ENCODE measurements around the gene ZMYM4.
A peak's percentile ranks its signal among the peaks of the same experiment; 100 is the strongest.

The ZMYM4 gene

DNA sequence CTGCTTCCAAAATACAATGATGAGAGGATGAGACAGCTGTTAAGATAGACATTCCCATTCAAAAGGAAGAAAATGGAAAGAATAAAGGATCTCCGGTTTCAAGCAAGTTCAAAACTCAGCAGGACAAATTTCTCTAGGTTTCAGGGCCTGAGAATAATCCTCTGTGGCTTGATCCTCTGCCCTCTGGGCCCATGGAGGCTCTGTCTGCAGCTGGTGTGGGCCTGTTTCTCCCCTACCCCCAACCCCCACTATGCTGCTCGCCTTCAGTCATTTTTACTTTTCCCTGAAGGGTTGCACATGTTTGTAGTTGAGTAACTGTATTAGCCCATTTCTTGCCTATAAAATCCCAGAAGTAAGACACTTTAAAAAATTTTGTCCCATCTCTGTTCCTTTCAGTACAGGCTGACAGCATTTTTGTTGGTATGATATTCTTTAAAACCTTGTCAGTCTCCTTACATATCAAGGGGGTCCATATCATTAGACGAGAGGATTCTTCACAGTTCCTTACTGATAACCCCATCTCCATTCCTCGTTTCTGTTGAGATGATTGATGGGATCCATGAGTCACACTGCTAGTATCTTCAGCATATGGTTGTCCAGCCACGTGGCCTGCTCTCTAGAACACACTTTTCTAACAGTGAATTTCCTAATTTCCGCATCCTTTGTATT is 10.5 kb downstream of the ZMYM4 start:
- no peak for DNase-seq

DNA sequence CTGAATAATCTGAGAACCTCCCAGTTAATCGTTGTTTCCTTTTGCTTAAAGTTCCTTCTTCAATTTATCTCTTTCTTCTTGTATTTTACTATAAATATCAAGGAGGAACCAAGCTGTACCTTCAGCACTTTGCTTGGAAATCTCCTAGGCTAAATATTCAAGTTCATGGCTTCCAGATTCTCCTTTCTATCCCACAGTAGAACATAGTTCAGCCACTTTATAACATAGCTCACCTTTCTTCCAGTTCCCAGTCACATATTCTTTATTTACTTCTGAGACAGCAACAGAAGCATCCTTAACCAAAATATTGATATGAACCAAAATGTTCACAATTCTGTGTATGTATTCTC is 11.0 kb downstream of the ZMYM4 start:
- no peak for DNase-seq

DNA sequence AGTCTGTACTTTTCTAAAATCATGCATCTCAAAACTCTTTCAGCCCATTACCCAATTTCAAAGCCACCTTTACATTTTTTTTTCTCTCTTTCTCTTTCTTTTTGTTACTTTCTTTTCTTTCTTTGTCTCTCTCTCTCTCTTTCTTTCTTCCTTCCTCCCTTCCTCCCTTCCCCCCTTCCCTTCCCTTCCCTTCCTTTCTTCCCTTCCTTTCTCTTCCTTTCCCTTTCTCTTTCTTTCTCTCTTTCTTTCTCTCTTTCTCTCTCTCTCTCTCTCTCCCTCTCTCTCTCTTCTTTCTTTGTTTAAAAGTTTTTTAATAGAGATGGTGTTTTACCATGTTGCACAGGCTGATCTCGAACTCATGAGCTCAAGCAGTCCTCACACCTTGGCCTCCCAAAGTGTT is 11.5 kb downstream of the ZMYM4 start:
- no peak for DNase-seq

DNA sequence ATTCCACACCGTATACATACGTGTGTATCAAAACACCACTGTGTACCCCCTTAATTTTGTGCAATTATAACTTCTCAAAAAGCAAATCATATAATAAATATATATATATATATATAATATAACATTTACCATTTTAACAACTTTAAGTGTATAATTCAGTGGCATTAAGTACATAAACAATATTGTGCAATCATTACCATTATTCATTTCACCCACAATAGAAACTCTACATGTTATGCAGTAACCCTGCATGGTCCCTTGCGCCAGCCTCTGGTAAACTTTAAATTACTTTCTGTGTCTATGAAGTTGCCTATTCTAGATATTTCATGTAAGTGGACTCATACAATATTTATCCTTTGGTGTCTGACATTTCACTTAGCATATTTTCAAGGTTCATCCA is 13.1 kb downstream of the ZMYM4 start:
- DNase-seq: no peak

DNA sequence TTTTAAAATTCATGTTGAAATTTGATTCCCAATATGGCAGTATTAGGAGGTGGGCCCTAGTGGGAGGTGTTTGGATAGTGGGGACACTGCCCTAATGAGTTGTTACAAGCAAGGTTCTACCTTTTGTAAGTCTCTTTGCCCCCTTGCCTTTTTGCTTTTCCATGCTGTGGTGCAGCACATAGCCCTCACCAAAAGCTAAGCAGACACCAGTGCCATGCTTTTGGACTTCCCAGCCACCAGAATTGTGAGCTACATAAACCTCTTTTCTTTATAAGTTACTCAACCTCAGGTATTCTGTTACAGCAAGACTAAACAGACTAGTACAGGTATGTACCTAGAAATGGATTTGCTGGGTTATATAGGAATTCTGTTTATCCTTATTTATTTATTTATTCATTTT is 13.7 kb downstream of the ZMYM4 start:
- no peak for DNase-seq

DNA sequence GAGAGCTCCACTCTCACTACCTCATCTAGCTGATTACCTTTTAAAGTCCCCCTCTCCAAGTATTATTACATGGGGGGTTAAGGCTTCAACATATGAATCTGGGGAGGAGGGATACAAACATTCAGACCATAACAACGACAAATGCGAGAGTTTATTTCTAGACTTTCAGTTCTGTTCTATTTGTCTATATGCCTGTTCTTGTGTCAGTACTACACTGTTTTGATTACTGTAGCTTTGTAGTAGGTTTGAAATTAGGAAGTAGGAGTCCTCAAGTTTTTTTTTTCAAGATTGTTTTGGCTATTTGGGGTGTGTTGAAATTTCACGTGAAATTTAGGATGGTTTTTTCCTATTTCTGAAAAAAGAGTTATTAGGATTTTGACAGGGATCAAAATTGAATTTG is 16.3 kb downstream of the ZMYM4 start:
- DNase-seq: no peak

DNA sequence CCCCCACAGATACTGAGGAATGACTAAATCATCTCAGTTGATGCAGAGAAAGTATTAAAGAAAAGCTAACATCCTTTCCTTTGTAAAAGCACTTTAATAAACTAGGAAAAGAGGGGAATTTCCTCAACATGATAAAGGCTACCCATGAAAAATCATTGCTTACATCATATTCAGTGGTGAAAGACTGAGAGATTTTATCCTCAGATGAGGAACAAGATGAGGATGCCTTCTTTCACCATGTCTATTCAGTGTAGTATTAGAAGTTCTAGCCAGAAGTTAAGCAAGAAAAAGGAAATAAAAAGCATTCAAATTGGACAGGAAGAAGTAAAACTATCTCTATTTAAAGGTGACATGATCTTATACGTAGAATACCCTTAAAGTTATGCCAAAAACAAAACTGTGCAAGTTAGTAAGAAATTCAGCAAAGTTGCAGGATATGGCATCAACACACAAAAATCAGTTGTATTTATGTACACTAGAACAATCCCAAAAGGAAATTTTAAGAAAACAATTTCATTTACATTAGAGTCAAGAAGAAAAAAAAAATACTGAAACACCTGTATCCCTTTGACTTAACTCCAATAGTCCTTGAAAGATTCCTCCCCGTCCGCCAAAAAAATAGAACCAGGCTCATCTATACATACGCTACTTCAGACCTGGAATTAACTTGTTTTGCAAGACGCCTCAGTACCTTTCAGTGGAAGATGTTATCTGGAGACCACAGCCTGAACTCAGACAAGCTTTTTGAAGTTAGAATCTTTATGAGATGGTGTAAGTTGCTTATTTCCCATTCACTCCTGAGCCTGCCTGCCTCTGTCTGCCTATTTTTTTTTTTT is 17.5 kb downstream of the ZMYM4 start:
- DNase-seq: peak in 4 of 6 experiments; percentile 5 to 51 (median 40)

DNA sequence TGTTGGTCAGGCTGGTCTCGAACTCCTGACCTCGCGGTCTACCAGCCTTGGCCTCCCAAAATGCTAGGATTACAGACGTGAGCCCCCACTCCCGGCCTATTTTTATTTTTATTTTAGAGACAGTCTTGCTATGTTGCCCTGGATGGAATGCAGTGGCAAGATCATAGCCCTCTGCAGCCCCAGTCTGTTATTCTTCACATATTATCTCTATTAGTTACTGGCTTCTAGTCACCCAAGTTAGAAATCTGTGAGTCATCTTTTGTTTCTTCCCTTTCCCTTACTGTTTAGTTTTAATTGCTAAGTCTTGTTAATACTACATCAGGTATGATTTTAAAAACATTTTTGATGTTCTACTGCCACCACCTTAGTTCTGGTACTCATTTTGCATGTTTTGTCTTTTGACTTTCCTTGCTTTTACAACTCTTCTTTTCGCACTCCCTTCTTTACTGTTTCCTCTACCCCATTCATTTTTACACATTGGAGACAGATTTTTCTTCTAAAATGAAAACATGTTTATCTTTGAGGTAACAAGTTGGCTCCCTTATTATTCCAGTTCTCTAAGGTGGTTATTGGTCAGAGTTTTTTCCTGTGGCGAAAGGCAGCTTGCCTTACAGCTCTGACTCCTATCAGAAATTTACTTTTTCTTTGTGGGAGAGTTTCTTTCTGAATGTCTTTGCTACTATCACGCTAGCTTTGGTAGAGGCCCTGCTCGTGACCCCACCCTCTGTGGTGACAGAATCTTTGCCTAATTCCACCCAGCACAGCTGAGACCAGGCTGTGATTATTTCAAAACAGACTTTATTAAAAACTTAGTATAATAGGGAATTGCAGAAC is 19.5 kb downstream of the ZMYM4 start:
- no peak for DNase-seq

DNA sequence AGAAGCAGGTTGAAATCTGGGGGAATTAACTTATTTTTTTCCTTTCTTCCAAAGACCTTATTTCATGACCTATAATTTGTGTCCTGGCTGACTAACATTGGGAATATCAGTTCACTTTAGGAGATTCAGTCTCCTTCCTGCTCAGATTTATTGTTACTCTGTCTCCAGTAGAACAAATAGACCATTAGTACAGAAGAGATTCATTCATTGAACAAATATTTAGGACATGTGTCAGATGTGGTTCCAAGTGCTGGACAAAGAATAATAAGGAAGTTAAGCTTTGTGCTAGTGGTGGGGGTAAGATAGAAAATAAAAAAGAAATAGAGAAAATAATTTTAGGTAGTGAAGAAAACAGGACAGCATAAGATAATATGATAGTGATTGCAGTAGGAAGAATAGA is 20.3 kb downstream of the ZMYM4 start:
- DNase-seq: no peak

DNA sequence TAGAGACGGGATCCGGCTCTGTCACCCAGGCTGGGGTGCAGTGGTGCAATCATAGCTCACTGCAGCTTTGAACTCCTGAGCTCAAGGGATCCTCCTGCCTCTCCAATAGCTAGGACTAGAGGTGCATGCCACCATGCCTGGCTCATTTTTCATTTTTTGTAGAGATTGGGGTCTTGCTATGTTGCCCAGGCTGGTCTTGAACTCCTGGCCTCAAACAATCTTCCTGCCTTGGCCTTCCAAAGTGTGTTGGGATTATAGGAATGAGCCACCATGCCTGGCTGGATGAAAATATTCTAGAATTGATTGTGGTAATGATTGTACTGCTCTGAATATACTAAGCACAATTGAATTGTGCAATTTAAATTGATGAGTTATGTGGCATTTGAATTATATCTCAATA is 21.9 kb downstream of the ZMYM4 start:
- no peak for DNase-seq

DNA sequence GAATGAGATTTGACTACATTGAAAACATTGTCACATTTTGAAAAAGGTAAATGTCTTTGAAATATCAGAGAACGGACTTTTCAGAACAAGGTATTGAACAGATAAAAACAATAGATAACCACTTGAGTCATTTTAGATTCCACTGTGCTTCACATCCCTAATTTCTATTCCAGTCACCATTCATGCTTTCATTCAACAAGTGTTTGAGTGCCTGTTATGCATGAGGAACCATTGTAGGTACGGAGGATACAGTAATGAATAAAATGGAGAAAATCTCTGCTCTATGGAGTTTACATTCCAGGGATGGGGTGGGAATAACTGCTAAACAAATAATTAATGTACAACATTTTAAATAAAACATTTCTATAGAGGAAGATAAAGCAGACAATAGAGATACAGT is 26.3 kb downstream of the ZMYM4 start:
- DNase-seq: no peak

DNA sequence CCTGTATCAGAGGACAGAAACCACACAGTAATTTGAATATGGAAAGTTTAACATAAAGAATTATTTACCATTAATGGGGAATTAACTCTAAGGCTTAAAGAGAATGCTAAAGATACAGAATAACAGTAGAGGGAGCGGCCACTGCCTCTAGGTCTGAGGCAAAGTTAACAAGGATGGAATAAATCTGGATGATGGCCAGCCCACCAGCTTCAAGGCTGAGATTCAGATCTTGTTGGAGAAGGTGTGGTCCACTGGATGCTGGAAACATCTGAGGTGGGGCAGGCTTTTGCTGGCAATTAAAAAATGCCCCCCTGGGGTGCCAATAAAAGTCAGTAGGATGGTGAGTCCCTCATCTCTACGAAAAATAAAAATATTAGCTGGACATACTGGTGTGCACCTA is 29.4 kb downstream of the ZMYM4 start:
- DNase-seq: no peak

DNA sequence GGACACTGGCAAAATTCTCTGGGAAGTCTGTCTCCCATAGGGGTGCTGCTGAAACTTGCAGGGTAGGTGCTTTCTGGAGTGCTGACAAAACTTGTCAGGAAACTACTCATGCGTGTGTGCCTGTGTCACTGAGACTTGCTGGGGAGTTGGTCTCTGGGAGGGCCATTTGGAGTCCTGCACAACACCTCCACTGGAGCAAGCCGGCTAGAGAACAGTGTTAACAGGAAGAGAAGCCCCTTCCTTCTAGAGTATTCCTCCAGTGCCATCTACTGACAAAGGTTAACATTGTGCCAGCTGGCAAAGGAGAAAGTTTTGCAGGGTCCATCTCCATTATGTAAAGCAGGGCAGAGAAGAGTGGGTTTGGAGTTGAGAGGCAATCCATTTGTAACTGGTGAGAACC is 30.0 kb downstream of the ZMYM4 start:
- peak in 5 of 6 experiments; percentile 6 to 63 (median 38) for DNase-seq

DNA sequence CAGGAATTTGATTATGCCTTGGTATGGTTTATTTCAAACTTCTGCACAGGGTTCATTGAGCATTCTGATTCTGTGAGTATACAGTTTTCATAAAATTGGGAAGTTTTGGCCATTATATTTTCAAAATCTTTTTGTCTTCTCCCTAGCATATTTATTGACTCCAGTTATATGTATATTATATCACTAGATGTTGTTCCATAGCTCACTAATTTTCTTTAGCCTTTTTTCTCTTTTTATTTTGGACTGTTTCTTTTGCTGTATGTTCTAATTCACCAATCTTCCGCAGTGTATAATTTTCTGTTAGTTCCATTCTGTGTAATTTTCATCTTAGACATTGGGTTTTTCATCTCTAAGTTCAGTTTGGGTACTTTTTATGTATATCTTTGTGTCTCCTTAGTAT is 31.9 kb downstream of the ZMYM4 start:
- DNase-seq: no peak

DNA sequence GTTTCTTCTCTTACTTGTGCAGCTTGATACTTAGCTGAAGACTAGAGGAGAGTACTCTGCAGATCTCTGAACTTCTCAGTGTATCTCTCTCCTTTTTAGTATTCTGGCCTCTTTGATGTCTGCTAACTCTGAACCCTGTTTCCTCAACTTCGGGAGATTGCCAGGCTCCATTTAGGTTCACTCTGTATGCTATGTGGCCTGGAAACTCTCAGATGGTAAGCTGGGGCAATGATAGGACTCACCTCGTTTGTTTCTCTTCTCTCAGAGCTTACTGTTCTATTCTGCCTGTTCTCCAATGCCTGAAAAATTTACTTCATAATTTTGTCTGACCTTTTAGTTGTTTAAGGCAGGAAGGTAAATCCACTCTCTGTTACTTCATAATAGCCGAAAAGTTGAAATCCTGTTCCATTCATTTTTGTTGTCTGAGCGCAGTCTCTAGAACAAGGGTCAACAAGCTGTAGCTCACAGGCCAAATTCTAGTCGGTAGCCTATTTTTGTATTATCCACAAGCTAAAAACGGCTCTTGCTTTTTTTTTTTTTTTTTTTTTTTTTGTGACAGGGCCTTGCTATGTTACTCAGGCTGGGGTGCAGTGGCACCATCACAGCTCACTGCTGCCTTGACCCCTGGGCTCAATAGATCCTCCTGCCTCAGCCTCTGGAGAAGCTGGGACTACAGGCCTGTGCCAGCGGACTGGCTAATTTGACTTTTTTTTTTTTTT is 33.3 kb downstream of the ZMYM4 start:
- no peak for DNase-seq

DNA sequence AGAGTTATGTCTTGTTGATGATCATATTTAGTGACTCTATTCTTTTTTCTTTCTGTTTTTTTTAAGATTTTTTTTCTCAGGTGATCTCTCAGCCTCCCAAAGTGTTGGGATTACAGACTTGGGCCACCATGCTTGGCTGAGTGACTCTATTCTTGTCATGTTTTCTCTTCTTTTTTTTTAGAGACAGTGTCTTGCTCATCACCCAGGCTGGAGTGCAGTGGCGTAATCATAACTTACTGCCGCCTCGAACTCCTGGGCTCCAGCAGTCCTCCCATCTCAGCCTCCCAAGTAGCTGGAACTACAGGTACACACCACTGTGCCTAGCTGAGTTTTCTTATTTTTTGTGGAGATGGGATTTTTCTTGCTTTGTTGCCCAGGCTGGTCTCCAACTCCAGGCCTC is 36.9 kb downstream of the ZMYM4 start:
- no peak for DNase-seq

DNA sequence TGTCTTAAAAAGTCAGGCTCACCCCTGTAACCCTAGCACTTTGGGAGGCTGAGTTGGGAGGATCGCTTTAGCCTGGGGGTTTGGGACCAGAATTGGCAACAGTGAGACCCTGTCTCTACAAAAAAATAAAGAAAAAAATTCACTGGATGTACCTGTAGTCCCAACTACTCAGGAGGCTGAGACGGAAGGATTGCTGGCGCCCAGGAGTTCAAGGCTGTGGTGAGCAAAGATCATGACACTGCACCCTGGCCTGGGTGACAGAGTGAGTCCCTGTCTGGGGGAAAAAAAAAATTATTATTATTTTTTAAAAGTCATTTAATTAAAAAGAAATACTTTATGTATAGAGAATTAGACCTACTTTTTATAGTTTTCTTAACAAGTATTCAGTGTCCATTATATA is 47.1 kb downstream of the ZMYM4 start:
- DNase-seq: no peak

DNA sequence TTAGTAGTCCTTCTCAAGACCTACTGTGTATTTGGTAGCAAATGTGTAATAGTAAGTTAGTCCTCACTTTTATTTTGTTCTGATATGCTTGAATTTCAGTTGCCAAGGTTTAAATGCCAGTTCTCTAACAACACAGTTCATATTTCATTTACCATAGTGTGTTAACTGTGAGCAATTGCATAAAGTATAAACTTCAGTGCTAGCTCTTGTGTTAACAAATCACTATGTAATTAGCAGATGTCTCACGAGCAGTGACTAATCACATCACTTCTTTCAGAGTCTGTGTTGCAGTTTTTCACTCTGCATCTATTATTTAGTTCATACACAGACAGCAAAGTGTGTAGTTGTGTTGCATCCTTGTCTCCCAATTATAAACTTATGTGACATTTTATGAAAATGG is 47.8 kb downstream of the ZMYM4 start:
- no peak for DNase-seq

DNA sequence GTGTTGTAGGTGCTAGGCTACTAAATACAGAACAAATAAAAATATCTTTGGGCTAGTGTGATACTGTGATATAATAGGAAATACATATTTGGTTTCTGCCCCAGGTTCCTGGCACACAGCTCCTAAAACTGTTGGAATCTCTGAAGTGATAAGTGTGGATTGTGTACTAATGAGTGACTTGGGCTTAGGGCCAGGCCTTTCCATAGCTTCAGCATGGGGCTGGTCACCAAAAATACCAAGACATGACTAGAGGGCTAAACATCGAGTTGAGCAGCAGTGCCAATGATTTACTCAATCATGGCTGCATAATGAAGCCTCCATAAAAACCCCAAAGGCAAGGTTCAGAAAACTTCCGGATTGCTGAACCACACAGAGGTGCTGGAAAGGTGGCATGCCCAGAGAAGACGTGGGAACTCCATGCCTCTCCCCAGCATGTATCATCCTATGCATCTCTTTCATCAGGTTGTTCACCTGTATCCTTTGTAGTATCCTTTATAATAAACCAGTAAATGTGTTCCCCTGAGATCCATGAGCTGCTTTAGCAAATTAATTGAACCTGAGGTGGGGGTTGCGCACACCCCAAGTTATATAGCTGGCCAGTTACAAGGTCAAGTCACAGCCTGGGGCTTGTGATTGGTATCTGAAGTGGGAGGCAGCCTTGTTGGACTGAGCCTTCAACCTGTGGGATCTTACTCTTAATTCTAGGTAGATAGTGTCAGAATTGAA is 51.6 kb downstream of the ZMYM4 start:
- DNase-seq: no peak

DNA sequence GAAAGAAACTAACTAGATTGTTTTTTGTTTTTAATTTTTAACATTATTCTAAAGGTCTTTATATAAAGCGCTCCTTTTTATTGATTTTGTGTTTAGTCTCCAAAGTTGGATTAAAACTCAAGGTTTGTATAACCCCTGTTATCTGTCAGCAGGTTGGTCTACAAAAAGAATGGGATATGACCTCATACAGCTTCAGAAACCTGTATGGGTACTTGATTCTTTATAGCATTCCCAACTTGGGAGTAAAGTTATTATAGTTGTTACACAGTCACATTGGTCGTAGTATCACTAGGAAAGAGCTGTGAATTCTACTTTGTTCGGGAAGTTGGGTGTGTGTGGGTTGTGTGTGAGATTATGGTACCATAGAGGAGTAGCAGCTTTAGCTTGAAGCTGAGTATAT is 52.4 kb downstream of the ZMYM4 start:
- no peak for DNase-seq

DNA sequence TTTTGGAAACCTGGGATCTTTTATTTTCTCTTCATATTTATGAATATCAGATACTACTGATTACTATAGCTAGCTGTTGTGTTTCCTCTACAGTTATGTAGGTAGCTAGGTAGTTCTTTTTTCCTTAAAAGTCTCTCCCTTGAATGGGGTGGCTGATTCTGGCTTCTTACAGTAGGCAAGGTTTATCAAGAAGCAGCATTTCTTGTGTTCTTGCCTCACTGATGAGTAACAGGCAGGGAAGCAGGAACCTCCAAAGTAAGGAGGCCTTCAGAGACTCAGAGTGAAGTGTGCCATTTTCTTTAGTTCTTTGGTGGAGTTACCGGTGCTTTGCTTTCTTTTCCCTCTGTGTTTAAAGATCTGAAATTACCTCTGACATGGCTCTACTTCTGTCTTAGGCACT is 56.0 kb downstream of the ZMYM4 start:
- no peak for DNase-seq

DNA sequence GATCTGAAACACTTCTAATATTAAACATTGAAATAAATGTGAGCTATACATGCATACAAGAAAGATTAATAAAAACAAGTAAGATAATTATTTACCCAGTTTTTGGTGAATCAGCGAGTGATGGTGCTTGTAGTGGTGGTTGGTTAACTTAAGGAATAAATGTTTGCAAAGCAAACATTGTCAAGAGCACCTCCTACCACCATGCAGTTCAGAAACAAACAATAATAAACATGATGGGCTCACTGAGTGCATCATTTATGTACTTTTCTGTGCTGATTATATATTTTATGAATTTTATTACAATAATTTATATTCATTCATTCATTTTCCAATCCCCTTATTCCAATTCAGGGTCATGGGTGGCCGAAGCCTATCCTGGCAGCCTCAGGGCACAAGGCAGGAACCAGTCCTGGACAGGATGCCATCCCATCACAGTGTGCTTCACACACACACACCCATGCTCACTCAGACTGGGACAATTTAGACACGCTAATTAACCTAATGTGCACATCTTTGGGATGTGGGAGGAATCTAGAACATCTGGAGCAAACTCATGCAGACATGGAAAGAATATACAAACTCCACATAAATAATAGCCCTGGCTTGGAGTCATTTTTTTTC is 57.8 kb downstream of the ZMYM4 start:
- DNase-seq: no peak
